Vagina (tissue), 2 donors: Measurements from ENCODE around the gene DLG2.

Experiments
- POLR2A ChIP-seq, 2 donors: fragments of 450-650 bp; IDR thresholded peaks; one replicate each; pipeline ENCODE4 v1.6.1; 2017; ENCODE audit warnings: antibody characterized with exemption in 2 of 2, mild to moderate bottlenecking in 2 of 2, moderate library complexity in 2 of 2
- TF ChIP-seq, protein P1 (sequence below), 3 experiments: fragments of 450-650 bp in 2 of 3; fragments of 200-600 bp in 1 of 3; sonication (generic) in 1 of 3; IDR thresholded peaks; one replicate each; pipeline ENCODE4 v1.5.1; 2017 to 2019; ENCODE audit warnings: antibody characterized with exemption in 3 of 3, mild to moderate bottlenecking in 2 of 3, moderate library complexity in 2 of 3

DNA sequence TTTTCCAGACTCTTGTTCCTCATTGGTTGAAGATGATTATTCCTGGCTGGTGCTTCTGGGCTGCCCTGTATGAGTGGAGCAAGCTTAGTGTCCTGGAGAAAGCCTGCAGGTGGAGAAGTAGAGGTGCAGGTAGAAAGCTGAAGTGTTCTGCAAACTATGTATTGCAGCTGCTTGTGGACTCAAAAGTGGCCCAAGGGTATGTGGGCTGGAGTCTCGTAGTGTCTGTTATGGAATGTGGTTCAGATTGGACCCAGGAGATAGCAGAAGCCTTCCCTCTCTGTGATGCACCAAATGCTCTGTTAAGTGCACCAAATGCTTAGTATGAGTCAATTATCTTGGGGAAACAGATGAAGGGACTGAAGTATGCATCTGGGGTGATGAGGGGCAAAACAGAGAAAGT is 2218.2 kb downstream of the DLG2 start:
- TF ChIP-seq, protein P1, sequence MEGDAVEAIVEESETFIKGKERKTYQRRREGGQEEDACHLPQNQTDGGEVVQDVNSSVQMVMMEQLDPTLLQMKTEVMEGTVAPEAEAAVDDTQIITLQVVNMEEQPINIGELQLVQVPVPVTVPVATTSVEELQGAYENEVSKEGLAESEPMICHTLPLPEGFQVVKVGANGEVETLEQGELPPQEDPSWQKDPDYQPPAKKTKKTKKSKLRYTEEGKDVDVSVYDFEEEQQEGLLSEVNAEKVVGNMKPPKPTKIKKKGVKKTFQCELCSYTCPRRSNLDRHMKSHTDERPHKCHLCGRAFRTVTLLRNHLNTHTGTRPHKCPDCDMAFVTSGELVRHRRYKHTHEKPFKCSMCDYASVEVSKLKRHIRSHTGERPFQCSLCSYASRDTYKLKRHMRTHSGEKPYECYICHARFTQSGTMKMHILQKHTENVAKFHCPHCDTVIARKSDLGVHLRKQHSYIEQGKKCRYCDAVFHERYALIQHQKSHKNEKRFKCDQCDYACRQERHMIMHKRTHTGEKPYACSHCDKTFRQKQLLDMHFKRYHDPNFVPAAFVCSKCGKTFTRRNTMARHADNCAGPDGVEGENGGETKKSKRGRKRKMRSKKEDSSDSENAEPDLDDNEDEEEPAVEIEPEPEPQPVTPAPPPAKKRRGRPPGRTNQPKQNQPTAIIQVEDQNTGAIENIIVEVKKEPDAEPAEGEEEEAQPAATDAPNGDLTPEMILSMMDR (IDR thresholded peaks at IDR 0.05), result no peak
- TF ChIP-seq POLR2A (IDR thresholded peaks at IDR 0.05), result no peak
